ENCODE results near the gene RNF151.

The RNF151 gene

DNA sequence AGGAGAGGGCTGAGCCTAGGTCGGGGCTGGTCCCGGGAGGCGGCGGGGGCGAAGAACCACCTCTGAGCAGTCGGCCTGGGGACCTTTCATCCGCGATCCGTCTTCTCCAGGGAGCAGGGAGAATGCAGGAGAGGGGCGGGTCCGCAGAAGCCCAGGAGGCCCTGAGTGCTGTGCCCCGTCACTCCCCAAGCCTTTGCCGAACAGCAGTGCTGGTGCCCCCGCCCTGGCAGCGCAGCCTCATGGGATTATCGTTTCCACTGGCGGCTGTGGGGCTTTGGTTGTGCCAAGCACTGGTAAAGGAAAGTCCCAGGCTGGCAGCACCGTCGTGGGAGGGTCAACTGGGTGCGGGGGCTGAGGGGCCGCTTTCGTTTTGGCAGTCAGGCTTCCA is 5.8 kb downstream of the RNF151 start:
- ATAC-seq: peak; percentile 56
- TF ChIP-seq CSDC2 (CRISPR knock-in tag; IDR thresholded peaks at IDR 0.05) (no peak), BACH2 (CRISPR knock-in tag; IDR thresholded peaks at IDR 0.05; ENCODE audit: borderline replicate concordance) (no peak), TOX (CRISPR knock-in tag; IDR thresholded peaks at IDR 0.05; ENCODE audit: borderline replicate concordance) (no peak), ESRRG (CRISPR knock-in tag; IDR thresholded peaks at IDR 0.05) (no peak), ZFP30 (CRISPR knock-in tag; IDR thresholded peaks at IDR 0.05) (no peak), ISL1 (CRISPR knock-in tag; IDR thresholded peaks at IDR 0.05) (no peak), OSR1 (CRISPR knock-in tag; IDR thresholded peaks at IDR 0.05) (no peak), CREB5 (CRISPR knock-in tag; IDR thresholded peaks at IDR 0.05; ENCODE audit: low read depth) (no peak), POU6F1 (CRISPR knock-in tag; IDR thresholded peaks at IDR 0.05; ENCODE audit: borderline replicate concordance, low read depth) (no peak), ZNF8 (CRISPR knock-in tag; IDR thresholded peaks at IDR 0.05) (no peak), ARNTL (CRISPR knock-in tag; IDR thresholded peaks at IDR 0.05; ENCODE audit: borderline replicate concordance, low read depth) (no peak), TCF4 (CRISPR knock-in tag; IDR thresholded peaks at IDR 0.05; ENCODE audit: borderline replicate concordance) (no peak), GLIS3 (CRISPR knock-in tag; IDR thresholded peaks at IDR 0.05) (no peak), ZFP3 (CRISPR knock-in tag; IDR thresholded peaks at IDR 0.05) (no peak)

- no peak for ATAC-seq
- TF ChIP-seq ARNTL (CRISPR knock-in tag; IDR thresholded peaks at IDR 0.05; ENCODE audit: borderline replicate concordance, low read depth) (no peak), ESRRG (CRISPR knock-in tag; IDR thresholded peaks at IDR 0.05) (no peak), ZFP30 (CRISPR knock-in tag; IDR thresholded peaks at IDR 0.05) (no peak), POU6F1 (CRISPR knock-in tag; IDR thresholded peaks at IDR 0.05; ENCODE audit: borderline replicate concordance, low read depth) (no peak), PATZ1 (CRISPR knock-in tag; IDR thresholded peaks at IDR 0.05; ENCODE audit: borderline replicate concordance) (no peak), CSRNP3 (CRISPR knock-in tag; IDR thresholded peaks at IDR 0.05) (no peak), TOX (CRISPR knock-in tag; IDR thresholded peaks at IDR 0.05; ENCODE audit: borderline replicate concordance) (no peak), ZC3H10 (CRISPR knock-in tag; IDR thresholded peaks at IDR 0.05) (no peak), TCF4 (CRISPR knock-in tag; IDR thresholded peaks at IDR 0.05; ENCODE audit: borderline replicate concordance) (no peak), PPARA (CRISPR knock-in tag; IDR thresholded peaks at IDR 0.05; ENCODE audit: borderline replicate concordance) (no peak), ZNF70 (CRISPR knock-in tag; IDR thresholded peaks at IDR 0.05) (no peak), CSDC2 (CRISPR knock-in tag; IDR thresholded peaks at IDR 0.05) (no peak), BACH2 (CRISPR knock-in tag; IDR thresholded peaks at IDR 0.05; ENCODE audit: borderline replicate concordance) (no peak), ZNF8 (CRISPR knock-in tag; IDR thresholded peaks at IDR 0.05) (no peak)
These were observed 7.0 kb downstream of the RNF151 start for GRCh38 chr16:1973461-1974156.

- ATAC-seq: no peak
- no peak for TF ChIP-seq SNAI2 (CRISPR knock-in tag; IDR thresholded peaks at IDR 0.05)
- no peak for TF ChIP-seq PATZ1 (CRISPR knock-in tag; IDR thresholded peaks at IDR 0.05; ENCODE audit: borderline replicate concordance)
- TF ChIP-seq CSDC2 (CRISPR knock-in tag; IDR thresholded peaks at IDR 0.05): no peak
- TF ChIP-seq TSHZ2 (CRISPR knock-in tag; IDR thresholded peaks at IDR 0.05): no peak
- TF ChIP-seq RARB (CRISPR knock-in tag; IDR thresholded peaks at IDR 0.05): no peak
- no peak for TF ChIP-seq ZFP3 (CRISPR knock-in tag; IDR thresholded peaks at IDR 0.05)
- TF ChIP-seq ZFP30 (CRISPR knock-in tag; IDR thresholded peaks at IDR 0.05): no peak
- TF ChIP-seq BACH2 (CRISPR knock-in tag; IDR thresholded peaks at IDR 0.05; ENCODE audit: borderline replicate concordance): no peak
- no peak for TF ChIP-seq GLIS3 (CRISPR knock-in tag; IDR thresholded peaks at IDR 0.05)
- no peak for TF ChIP-seq ZNF8 (CRISPR knock-in tag; IDR thresholded peaks at IDR 0.05)
- TF ChIP-seq ESRRG (CRISPR knock-in tag; IDR thresholded peaks at IDR 0.05): no peak
These were observed 7.8 kb downstream of the RNF151 start for GRCh38 chr16:1974157-1975070.

Measured in SK-N-SH treated with all-trans-retinoic acid at 6 μM for 48 hours (cell line).